ENCODE measurements around the gene PSME4.

DNA sequence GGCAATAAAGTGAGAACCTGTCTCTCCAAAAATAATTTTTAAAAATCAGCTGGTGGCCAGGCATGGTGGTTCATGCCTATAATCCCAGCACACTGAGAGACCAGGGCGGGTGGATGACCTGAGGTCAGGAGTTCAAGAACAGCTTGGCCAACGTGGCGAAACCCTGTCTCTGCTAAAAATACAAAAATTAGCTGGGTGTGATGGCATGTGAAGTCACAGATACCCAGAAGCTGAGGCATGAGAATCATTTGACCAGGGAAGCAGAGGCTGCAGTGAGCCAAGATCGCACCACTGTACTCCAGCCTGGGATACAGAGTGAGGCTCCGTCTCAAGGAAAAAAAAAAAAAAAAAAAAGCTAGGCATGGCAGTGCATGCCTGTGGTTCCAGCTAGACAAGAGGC lies 103.6 kb downstream of the PSME4 start:
- no peak for TF ChIP-seq POLR2A (IDR thresholded peaks at IDR 0.05; ENCODE audit: low read length)
- TF ChIP-seq GATA1 (IDR thresholded peaks at IDR 0.05; ENCODE audit: low read depth, low read length): no peak

Measured in erythroblast (primary cell).